Calu3 (cell line): Measurements from ENCODE around the gene IDI1. TPM values are rescaled to one million over a fixed set of nuclear protein-coding genes. Genes with fewer than 3 reads are reported as not detected.
A peak's percentile ranks its signal among the peaks of the same experiment; 100 is the strongest.
"Not testable (repeated sequence)": the region's sequence is repeated elsewhere in the genome, so short reads cannot be mapped to it uniquely, and the experiment has no call there.

Source experiments
- BruUV-seq: library from RNA; stranded (reverse); fragments of 400-500 nt; replicated peaks from 2 replicates; lab custom pipeline; 2021; lab: Mats Ljungman, UMichigan
- CTCF ChIA-PET: fragments of 300-600 bp; sonication (Branson Sonifier 250); formaldehyde crosslinking; loops from one replicate; lab custom pipeline; 2022; ENCODE audit warnings: antibody characterized with exemption; lab: Charles Lee
- DNase-seq: peaks from one replicate; pipeline ENCODE4 v3.0.0; 2022
- H3K27ac Mint-ChIP-seq: one replicate; pipeline ENCODE4 v1.8.0; 2022; ENCODE audit warnings: mixed read lengths; ENCODE audit not compliant: unreplicated experiment
- H3K27me3 Mint-ChIP-seq: one replicate; pipeline ENCODE4 v1.8.0; 2022; ENCODE audit warnings: mixed read lengths; ENCODE audit not compliant: unreplicated experiment
- H3K36me3 Mint-ChIP-seq: one replicate; pipeline ENCODE4 v1.8.0; 2022; ENCODE audit warnings: mild to moderate bottlenecking, moderate library complexity, mixed read lengths; ENCODE audit not compliant: insufficient read depth, unreplicated experiment
- H3K4me1 Mint-ChIP-seq: one replicate; pipeline ENCODE4 v1.8.0; 2022; ENCODE audit warnings: mild to moderate bottlenecking, low read depth, mixed read lengths; ENCODE audit not compliant: unreplicated experiment
- H3K4me3 Mint-ChIP-seq: one replicate; pipeline ENCODE4 v1.8.0; 2022; ENCODE audit warnings: mild to moderate bottlenecking, low read depth, moderate library complexity, mixed read lengths; ENCODE audit not compliant: unreplicated experiment
- H3K9me3 Mint-ChIP-seq: one replicate; pipeline ENCODE4 v1.8.0; 2022; ENCODE audit warnings: low read depth, mixed read lengths; ENCODE audit not compliant: unreplicated experiment
- CTCF ChIP-seq: fragments of 200-600 bp; IDR thresholded peaks from one replicate; pipeline ENCODE4 v1.8.0; 2022; ENCODE audit warnings: antibody characterized with exemption; ENCODE audit not compliant: unreplicated experiment
- intact Hi-C: fragments of 100-400 bp; cut with micrococcal nuclease; formaldehyde crosslinking; loops from one replicate; pipeline ENCODE4 v1.10.0; 2022; ENCODE audit not compliant: unreplicated experiment
- total RNA-seq: library from RNA; stranded (reverse); gene quantifications from 2 replicates; pipeline ENCODE4 v1.2.3, GENCODE V29; 2022

Gene IDI1
- total RNA-seq, 1 experiment from 2014 or later = 108 TPM

- CTCF ChIA-PET = no interaction called here
- no peaks in the 10 kb centered on the region for H3K9me3 Mint-ChIP-seq
- no peak for DNase-seq
- H3K36me3 Mint-ChIP-seq = peaks cover 88% of the 10 kb centered on the region
- no peaks in the 10 kb centered on the region for H3K27me3 Mint-ChIP-seq
- no peaks in the 10 kb centered on the region for H3K4me1 Mint-ChIP-seq
- TF ChIP-seq CTCF = no peak
- peak overlapping the region; percentile 27 for H3K27ac Mint-ChIP-seq
- no TSS peak for BruUV-seq
- intact Hi-C loops = no loop called here
- H3K4me3 Mint-ChIP-seq = no peak overlapping the region
Observed at GRCh38 chr10:1010703-1011102, 38.2 kb downstream of the IDI1 start.

- H3K27me3 Mint-ChIP-seq, H3K27ac Mint-ChIP-seq, H3K4me3 Mint-ChIP-seq, H3K9me3 Mint-ChIP-seq, BruUV-seq, H3K4me1 Mint-ChIP-seq, CTCF ChIA-PET, intact Hi-C loops, DNase-seq: not testable (repeated sequence)
- H3K36me3 Mint-ChIP-seq = peaks cover 91% of the 10 kb centered on the region
Observed at GRCh38 chr10:1009947-1010346, 39.0 kb downstream of the IDI1 start.

- H3K9me3 Mint-ChIP-seq = no peaks in the 10 kb centered on the region
- no peak overlapping the region for H3K27ac Mint-ChIP-seq
- intact Hi-C loops = no loop called here
- H3K36me3 Mint-ChIP-seq = peaks cover 89% of the 10 kb centered on the region
- CTCF ChIA-PET = no interaction called here
- H3K27me3 Mint-ChIP-seq = no peaks in the 10 kb centered on the region
- no peak for DNase-seq
- no peaks in the 10 kb centered on the region for H3K4me1 Mint-ChIP-seq
- no peak for TF ChIP-seq CTCF
- H3K4me3 Mint-ChIP-seq = no peak overlapping the region
- no TSS peak for BruUV-seq
Observed at GRCh38 chr10:1009071-1009494, 39.8 kb downstream of the IDI1 start.

- no peak for TF ChIP-seq CTCF
- no TSS peak for BruUV-seq
- Mint-ChIP-seq H3K36me3 (peaks cover 89% of the 10 kb centered on the region), H3K9me3 (no peaks in the 10 kb centered on the region), H3K4me3 (no peak overlapping the region), H3K27ac (no peak overlapping the region), H3K4me1 (peaks cover 8% of the 10 kb centered on the region), H3K27me3 (no peaks in the 10 kb centered on the region)
- intact Hi-C loops = no loop called here
- CTCF ChIA-PET = interaction anchor here (0.6 kb wide), 1 partner anchor 84 kb away, joined by 3 read pairs; no protein-coding TSS in a partner anchor
- DNase-seq = no peak
Observed at GRCh38 chr10:1007583-1007982, 41.3 kb downstream of the IDI1 start.

GRCh38 chr10:1006573-1006972 lies 42.3 kb downstream of the IDI1 start:
- BruUV-seq = no TSS peak
- H3K36me3 Mint-ChIP-seq = peaks cover 89% of the 10 kb centered on the region
- no peak for TF ChIP-seq CTCF

More at GRCh38 chr10:1006573-1006972, 42.3 kb downstream of the IDI1 start:
- no peak overlapping the region for H3K27ac Mint-ChIP-seq
- CTCF ChIA-PET = no interaction called here
- no peaks in the 10 kb centered on the region for H3K27me3 Mint-ChIP-seq
- peaks cover 12% of the 10 kb centered on the region for H3K4me1 Mint-ChIP-seq
- intact Hi-C loops = no loop called here
- H3K4me3 Mint-ChIP-seq = no peak overlapping the region
- H3K9me3 Mint-ChIP-seq = no peaks in the 10 kb centered on the region
- no peak for DNase-seq
